Brain microvascular endothelial cell (primary cell): ENCODE measurements around the gene SLC41A3.
A peak's percentile ranks its signal among the peaks of the same experiment; 100 is the strongest.

Source experiments
- DNase-seq: peaks from one replicate; pipeline ENCODE4 v3.0.0-alpha.2; 2020
- H3K27ac ChIP-seq: fragments of 250-450 bp; sonication (Bioruptor Pico); 2 replicates; pipeline ENCODE4 v1.5.1; 2020; ENCODE audit warnings: mild to moderate bottlenecking, moderate library complexity
- H3K27me3 ChIP-seq: fragments of 250-450 bp; sonication (Bioruptor Pico); replicated peaks from 2 replicates; pipeline ENCODE4 v1.5.1; 2020; ENCODE audit warnings: mild to moderate bottlenecking
- H3K36me3 ChIP-seq: fragments of 250-450 bp; sonication (Bioruptor Pico); replicated peaks from 2 replicates; pipeline ENCODE4 v1.5.1; 2020; ENCODE audit warnings: mild to moderate bottlenecking
- H3K4me3 ChIP-seq: 2 replicates; pipeline ENCODE4 v1.5.1; 2011; ENCODE audit warnings: low read depth, mild to moderate bottlenecking, control low read depth, low read length, moderate library complexity
- CTCF ChIP-seq: IDR thresholded peaks from 2 replicates; pipeline ENCODE4 v1.5.1; 2011; ENCODE audit warnings: low read depth, mild to moderate bottlenecking, moderate library complexity, low read length, control low read depth, inconsistent platforms; ENCODE audit errors: missing control alignments
- in situ Hi-C: cut with HindIII; loops from 2 replicates; pipeline ENCODE4 v1.10.0; 2017; ENCODE audit warnings: low sequenced_read_pairs, low pct_ligation_motif_present

Gene SLC41A3

DNA sequence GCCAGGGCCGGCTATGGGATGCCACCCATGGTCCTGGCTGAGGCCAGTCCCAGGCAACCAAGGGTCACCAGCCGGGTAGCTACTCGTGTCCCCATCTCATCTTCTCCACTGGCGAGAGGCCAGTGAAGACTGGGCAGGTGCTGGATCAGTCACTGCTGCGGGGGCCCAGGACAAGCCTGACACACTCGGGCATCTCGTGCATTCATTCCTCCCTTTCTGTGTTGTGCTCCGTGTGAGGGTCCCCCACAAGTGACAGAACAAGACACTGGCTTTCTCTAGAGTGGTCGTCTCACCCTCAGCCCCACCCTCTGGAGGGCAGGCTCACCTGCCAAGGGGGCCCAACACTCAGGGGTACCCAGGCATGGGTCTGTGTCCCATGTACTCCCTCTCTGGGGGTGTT lies 66.6 kb downstream of the SLC41A3 start:
- no peak for DNase-seq
- H3K27ac ChIP-seq = no peak overlapping the region
- in situ Hi-C loops = no loop called here
- H3K36me3 ChIP-seq = no peaks in the 10 kb centered on the region
- H3K27me3 ChIP-seq = no peaks in the 10 kb centered on the region
- TF ChIP-seq CTCF = no peak
- H3K4me3 ChIP-seq = no peak overlapping the region

- H3K27me3 ChIP-seq = no peaks in the 10 kb centered on the region
- no peak overlapping the region for H3K4me3 ChIP-seq
- no peak for TF ChIP-seq CTCF
- in situ Hi-C loops = no loop called here
- H3K36me3 ChIP-seq = no peaks in the 10 kb centered on the region
- no peak for DNase-seq
- no peak overlapping the region for H3K27ac ChIP-seq
These were observed 67.3 kb downstream of the SLC41A3 start for GRCh38 chr3:126016616-126017015.

- no peaks in the 10 kb centered on the region for H3K36me3 ChIP-seq
- DNase-seq = no peak
- in situ Hi-C loops = no loop called here
- no peak overlapping the region for H3K4me3 ChIP-seq
- no peak for TF ChIP-seq CTCF
- no peak overlapping the region for H3K27ac ChIP-seq
- no peaks in the 10 kb centered on the region for H3K27me3 ChIP-seq
These were observed 68.8 kb downstream of the SLC41A3 start for GRCh38 chr3:126015075-126015474.

- H3K36me3 ChIP-seq = no peaks in the 10 kb centered on the region
- in situ Hi-C loops = no loop called here
- DNase-seq = peak; percentile 19
- no peak for TF ChIP-seq CTCF
- H3K27ac ChIP-seq = no peak overlapping the region
- no peaks in the 10 kb centered on the region for H3K27me3 ChIP-seq
- no peak overlapping the region for H3K4me3 ChIP-seq
These were observed 69.7 kb downstream of the SLC41A3 start for GRCh38 chr3:126014252-126014651.

- H3K4me3 ChIP-seq = no peak overlapping the region
- in situ Hi-C loops = no loop called here
- H3K27me3 ChIP-seq = no peaks in the 10 kb centered on the region
- H3K27ac ChIP-seq = no peak overlapping the region
- H3K36me3 ChIP-seq = no peaks in the 10 kb centered on the region
- TF ChIP-seq CTCF = no peak
- no peak for DNase-seq
These were observed 70.2 kb downstream of the SLC41A3 start for GRCh38 chr3:126013751-126014156.

- no peak for DNase-seq
- peaks cover 3% of the 10 kb centered on the region for H3K36me3 ChIP-seq
- no peaks in the 10 kb centered on the region for H3K27me3 ChIP-seq
- no peak overlapping the region for H3K4me3 ChIP-seq
- in situ Hi-C loops = no loop called here
- H3K27ac ChIP-seq = no peak overlapping the region
- TF ChIP-seq CTCF = no peak
These were observed 74.7 kb downstream of the SLC41A3 start for GRCh38 chr3:126009181-126009580.
